IPS-20b (cell line): ENCODE measurements around the gene COL6A2.

Source experiments
- H3K27ac ChIP-seq: one replicate; pipeline ENCODE4 v1.5.1; 2013; ENCODE audit warnings: low read length
- H3K27me3 ChIP-seq: 2 replicates; pipeline ENCODE4 v1.6.1; 2013; ENCODE audit warnings: mild to moderate bottlenecking, low read length, inconsistent platforms; ENCODE audit not compliant: insufficient read depth
- H3K36me3 ChIP-seq: 2 replicates; pipeline ENCODE4 v1.6.1; 2013; ENCODE audit warnings: low read depth, mild to moderate bottlenecking, inconsistent platforms, low read length, moderate library complexity; ENCODE audit not compliant: insufficient read depth
- H3K4me1 ChIP-seq: 2 replicates; pipeline ENCODE4 v1.6.1; 2013; ENCODE audit warnings: mild to moderate bottlenecking, control low read depth, inconsistent platforms, low read length, moderate library complexity; ENCODE audit not compliant: insufficient read depth
- H3K4me3 ChIP-seq: 2 replicates; pipeline ENCODE4 v1.5.1; 2013; ENCODE audit warnings: mild to moderate bottlenecking, low read length, inconsistent platforms
- H3K9ac ChIP-seq: 2 replicates; pipeline ENCODE4 v1.6.1; 2013; ENCODE audit warnings: low read depth, mild to moderate bottlenecking, inconsistent platforms, low read length, moderate library complexity
- H3K9me3 ChIP-seq: 2 replicates; pipeline ENCODE4 v1.6.1; 2013; ENCODE audit warnings: mild to moderate bottlenecking, low read depth, low read length, inconsistent platforms; ENCODE audit not compliant: insufficient read depth

COL6A2 gene

DNA sequence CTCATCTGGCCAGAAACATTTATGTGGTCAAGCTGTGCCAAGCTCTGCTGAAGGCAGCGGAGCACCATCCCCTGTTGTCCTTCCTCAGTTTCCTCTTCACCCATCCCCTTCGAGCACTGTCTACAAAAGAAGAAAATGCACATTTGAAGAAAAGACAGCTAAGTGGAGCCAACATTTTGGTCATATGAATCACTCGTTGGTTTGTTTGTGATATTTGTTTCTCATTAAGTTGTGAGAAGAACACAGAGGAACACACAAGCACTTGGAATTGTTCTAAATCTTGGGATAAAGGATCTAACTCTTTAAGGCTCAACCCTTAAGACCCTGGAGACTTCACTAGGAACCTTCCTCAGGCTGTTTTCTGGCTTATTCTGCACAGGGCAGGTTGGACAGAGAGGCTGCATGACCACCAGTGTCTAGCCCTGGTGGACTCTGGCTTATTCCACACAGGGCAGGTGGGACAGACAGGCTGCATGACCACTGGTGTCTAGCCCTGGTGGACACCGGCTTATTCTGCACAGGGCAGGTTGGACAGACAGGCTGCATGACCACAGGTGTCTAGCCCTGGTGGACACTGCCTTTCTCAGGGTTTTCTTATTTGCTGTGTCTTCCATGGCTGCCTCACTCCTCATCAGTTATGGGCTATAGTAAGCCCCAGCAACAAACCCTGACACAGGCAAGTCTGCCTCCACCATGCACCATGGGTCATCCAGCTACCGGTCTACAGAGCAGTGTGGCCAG is 35.3 kb upstream of the COL6A2 start:
- Histone ChIP-seq H3K9ac (no peak overlapping the region), H3K36me3 (no peaks in the 10 kb centered on the region), H3K4me1 (no peaks in the 10 kb centered on the region), H3K27ac (no peak overlapping the region), H3K4me3 (no peak overlapping the region), H3K27me3 (no peaks in the 10 kb centered on the region), H3K9me3 (peaks cover 50% of the 10 kb centered on the region)

GRCh38 chr21:46063227-46063626 is 34.7 kb upstream of the COL6A2 start:
- Histone ChIP-seq H3K9me3 (peaks cover 50% of the 10 kb centered on the region), H3K9ac (no peak overlapping the region), H3K4me3 (no peak overlapping the region), H3K27me3 (no peaks in the 10 kb centered on the region), H3K4me1 (no peaks in the 10 kb centered on the region), H3K27ac (no peak overlapping the region), H3K36me3 (no peaks in the 10 kb centered on the region)

DNA sequence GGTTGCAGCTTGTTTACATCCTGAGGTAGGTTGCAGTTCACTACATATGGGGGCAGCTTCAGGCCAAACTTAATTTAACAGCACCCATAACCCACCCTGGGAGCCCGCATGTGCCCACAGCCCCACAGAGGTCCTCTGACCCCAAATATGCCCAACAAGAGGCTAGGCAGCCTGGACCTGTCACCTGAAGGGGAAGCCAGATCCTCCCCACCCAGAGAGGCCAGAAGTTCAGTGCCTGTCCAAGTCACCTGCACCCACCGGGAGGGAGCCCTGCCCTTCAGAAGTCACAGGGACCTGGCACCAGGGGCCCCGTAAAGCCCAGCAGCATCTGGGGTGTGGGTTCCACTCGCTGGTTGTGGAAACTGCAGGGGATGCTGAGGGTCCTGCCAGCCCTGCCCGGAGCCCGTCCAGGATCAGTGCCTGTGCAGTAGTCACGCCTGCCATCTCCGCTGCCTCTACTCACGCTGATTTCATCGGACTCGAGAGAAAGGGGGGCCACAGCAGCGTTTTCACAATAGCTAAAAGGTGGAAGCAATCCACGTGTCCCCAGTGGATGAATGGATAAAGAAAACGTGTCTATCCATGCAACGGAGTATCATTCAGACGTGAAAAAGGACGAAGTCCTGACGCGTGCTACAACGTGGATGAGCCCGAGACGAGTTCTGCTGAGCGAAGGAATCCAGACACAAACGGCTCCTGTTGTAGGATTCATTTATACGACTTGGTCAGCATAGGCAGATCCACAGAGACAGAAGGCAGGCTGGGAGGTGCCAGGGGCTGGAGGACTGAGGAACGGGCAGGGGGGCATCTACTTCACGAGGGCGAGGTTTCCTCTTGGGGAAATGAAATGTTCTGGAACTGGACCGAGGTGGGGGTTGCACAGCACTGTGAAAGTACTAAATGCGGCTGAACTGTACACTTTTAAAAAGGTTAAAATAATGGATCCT is 33.9 kb upstream of the COL6A2 start:
- no peaks in the 10 kb centered on the region for H3K27me3 ChIP-seq
- H3K4me3 ChIP-seq, result no peak overlapping the region
- H3K9ac ChIP-seq, result no peak overlapping the region
- no peak overlapping the region for H3K27ac ChIP-seq
- H3K9me3 ChIP-seq, result peaks cover 44% of the 10 kb centered on the region
- no peaks in the 10 kb centered on the region for H3K4me1 ChIP-seq
- H3K36me3 ChIP-seq, result no peaks in the 10 kb centered on the region

DNA sequence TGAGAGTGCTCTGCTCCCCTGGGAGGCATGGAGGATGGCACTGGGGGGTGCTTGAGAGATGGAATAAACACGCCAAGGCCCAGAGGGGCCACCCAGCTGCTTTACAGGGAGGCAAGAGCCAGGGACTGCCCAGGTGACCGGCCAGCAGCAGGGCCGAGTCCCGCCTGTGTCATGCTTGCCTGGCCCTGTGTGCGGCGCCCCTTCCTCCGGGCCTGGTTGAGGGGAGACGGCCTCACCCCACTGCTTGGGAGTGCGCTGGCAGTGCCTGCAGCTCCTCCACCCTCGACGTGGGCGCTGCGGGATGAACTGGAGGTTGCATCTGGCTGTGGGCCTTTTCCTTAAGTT is 33.1 kb upstream of the COL6A2 start:
- H3K27ac ChIP-seq, result no peak overlapping the region
- no peaks in the 10 kb centered on the region for H3K27me3 ChIP-seq
- no peaks in the 10 kb centered on the region for H3K36me3 ChIP-seq
- no peak overlapping the region for H3K4me3 ChIP-seq
- peaks cover 35% of the 10 kb centered on the region for H3K9me3 ChIP-seq
- no peak overlapping the region for H3K9ac ChIP-seq
- no peaks in the 10 kb centered on the region for H3K4me1 ChIP-seq

DNA sequence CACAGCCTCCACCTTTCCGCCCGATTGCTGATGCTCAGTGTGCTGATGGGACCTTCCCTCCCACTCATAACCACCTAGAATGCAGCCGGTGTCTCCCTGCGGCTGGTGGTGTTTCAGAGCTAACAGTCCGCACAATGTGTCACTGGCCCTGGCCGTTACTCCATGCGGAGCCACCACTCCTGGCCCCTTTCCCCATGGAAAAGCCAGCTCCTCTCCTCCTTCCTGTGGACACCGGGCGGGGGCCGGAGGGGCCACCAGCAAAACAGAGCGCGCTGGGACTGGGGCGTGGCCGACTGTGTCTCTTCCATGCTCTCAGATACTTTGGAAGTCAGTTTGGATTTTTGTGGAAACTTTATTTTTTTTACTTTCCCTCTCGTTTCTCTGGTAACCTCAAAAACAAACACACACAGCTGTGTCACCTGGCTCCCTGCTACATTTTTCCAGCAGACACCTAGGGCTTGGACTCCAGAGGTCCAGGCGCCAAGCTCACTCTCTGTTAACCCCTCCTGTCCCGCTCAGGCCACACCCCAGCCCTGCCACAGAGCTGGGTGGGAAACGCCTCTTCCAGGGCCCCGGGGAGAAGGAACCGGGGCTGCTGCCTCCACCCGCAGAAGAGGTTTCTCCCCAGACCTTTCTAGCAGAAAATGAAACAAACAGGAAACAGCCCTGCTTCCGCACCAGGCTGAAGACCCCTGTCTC is 32.5 kb upstream of the COL6A2 start:
- H3K4me1 ChIP-seq, result no peaks in the 10 kb centered on the region
- no peak overlapping the region for H3K27ac ChIP-seq

DNA sequence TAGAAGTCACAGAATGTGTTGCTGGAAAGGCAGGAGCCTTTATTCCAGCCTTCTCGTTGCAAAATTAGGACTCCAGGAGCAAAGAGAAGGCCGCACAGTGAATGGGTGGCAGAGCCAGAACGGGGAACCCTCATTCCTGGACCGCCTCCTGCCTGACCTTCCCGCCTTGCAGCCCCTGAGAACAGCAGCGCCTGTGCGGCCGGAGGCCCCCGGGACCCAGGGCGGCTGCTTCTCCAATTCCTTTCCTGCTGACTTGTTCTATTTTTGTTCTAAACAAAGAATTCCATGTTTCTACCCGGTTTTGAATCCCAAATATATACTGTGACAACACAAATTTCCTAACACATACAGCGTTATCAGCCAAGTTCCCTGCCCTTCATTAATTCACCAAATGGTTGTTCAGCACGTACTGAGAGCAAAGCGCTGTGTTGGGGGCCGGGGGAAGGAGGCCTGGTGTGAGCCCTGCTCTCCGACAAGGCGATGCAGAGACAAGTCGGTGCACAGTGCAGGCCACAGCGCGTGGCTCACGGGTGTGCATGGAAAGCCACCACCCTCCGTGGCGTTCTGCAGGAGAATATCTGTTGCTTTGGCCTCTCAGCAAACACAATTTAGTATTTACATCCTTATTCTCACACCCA is 31.9 kb upstream of the COL6A2 start:
- no peak overlapping the region for H3K27ac ChIP-seq
- no peaks in the 10 kb centered on the region for H3K36me3 ChIP-seq
- no peaks in the 10 kb centered on the region for H3K4me1 ChIP-seq
- no peak overlapping the region for H3K9ac ChIP-seq
- H3K4me3 ChIP-seq, result no peak overlapping the region
- H3K27me3 ChIP-seq, result no peaks in the 10 kb centered on the region
- peaks cover 25% of the 10 kb centered on the region for H3K9me3 ChIP-seq

More for the DNA sequence above, 32.5 kb upstream of the COL6A2 start:
- Histone ChIP-seq H3K4me3 (no peak overlapping the region), H3K9me3 (peaks cover 32% of the 10 kb centered on the region), H3K9ac (no peak overlapping the region), H3K27me3 (no peaks in the 10 kb centered on the region), H3K36me3 (no peaks in the 10 kb centered on the region)

GRCh38 chr21:46066591-46067331 is 31.2 kb upstream of the COL6A2 start:
- Histone ChIP-seq H3K4me3 (no peak overlapping the region), H3K4me1 (no peaks in the 10 kb centered on the region), H3K27ac (no peak overlapping the region), H3K27me3 (no peaks in the 10 kb centered on the region), H3K36me3 (no peaks in the 10 kb centered on the region), H3K9me3 (peaks cover 18% of the 10 kb centered on the region), H3K9ac (no peak overlapping the region)

GRCh38 chr21:46067505-46068201 is 30.3 kb upstream of the COL6A2 start:
- Histone ChIP-seq H3K27ac (no peak overlapping the region), H3K4me1 (no peaks in the 10 kb centered on the region), H3K9me3 (peaks cover 9% of the 10 kb centered on the region), H3K9ac (no peak overlapping the region), H3K27me3 (no peaks in the 10 kb centered on the region), H3K4me3 (no peak overlapping the region), H3K36me3 (no peaks in the 10 kb centered on the region)

- Histone ChIP-seq H3K27ac (no peak overlapping the region), H3K4me3 (no peak overlapping the region), H3K27me3 (no peaks in the 10 kb centered on the region), H3K9ac (no peak overlapping the region), H3K4me1 (no peaks in the 10 kb centered on the region), H3K9me3 (no peaks in the 10 kb centered on the region), H3K36me3 (no peaks in the 10 kb centered on the region)
Measured at GRCh38 chr21:46068516-46069079, 29.3 kb upstream of the COL6A2 start.

- H3K4me1 ChIP-seq, result no peaks in the 10 kb centered on the region
- H3K27ac ChIP-seq, result no peak overlapping the region
- H3K36me3 ChIP-seq, result no peaks in the 10 kb centered on the region
- H3K9me3 ChIP-seq, result no peaks in the 10 kb centered on the region
- no peak overlapping the region for H3K4me3 ChIP-seq
- H3K9ac ChIP-seq, result no peak overlapping the region
- no peaks in the 10 kb centered on the region for H3K27me3 ChIP-seq
Measured at GRCh38 chr21:46069166-46069565, 28.7 kb upstream of the COL6A2 start.
